ENCODE measurements around the gene NAA38. TPM values are rescaled to one million over a fixed set of nuclear protein-coding genes. Genes with fewer than 3 reads are reported as not detected.

NAA38 gene
- total RNA-seq, 1 donor from 2014 or later: 8.6 TPM

DNA sequence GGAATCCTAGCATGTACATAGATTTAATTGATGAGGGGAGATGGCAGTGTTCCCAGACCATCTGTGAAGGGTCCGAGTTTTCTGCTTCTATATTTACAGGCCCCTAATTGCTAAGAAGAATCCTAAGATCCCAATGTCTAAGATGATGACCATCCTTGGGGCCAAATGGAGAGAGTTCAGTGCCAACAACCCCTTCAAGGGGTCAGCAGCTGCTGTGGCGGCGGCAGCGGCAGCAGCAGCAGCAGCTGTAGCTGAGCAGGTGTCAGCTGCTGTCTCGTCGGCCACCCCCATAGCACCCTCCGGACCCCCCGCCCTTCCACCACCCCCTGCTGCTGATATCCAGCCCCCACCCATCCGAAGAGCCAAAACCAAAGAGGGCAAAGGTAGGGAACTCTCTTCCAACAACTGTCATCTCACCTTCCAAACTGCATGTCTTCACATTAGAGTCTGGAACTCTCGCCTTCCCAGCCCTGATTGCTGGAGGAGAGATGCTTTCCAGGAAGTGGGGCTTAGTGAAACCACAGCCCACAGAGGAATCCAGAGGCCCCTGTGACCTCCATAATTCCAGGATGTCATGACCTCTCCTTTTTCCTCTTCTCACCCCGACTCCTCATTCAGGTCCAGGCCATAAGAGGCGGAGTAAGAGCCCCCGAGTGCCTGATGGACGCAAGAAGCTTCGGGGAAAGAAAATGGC lies 36.0 kb upstream of the NAA38 start:
- DNase-seq (ENCODE audit: low spot score): no peak
- Histone ChIP-seq H2AFZ (replicated peaks) (no peak overlapping the region), H3K4me1 (peaks cover 18% of the 10 kb centered on the region), H3K27me3 (no peaks in the 10 kb centered on the region), H3K9ac (no peak overlapping the region), H3K79me2 (ENCODE audit: low read depth) (no peaks in the 10 kb centered on the region), H3F3A (ENCODE audit: low read depth) (peaks cover 15% of the 10 kb centered on the region), H3K27ac (no peak overlapping the region), H3K36me3 (no peaks in the 10 kb centered on the region), H4K20me1 (ENCODE audit: low read depth) (peaks cover 7% of the 10 kb centered on the region), H3K9me3 (ENCODE audit: low read depth) (no peaks in the 10 kb centered on the region), H3K4me2 (no peak overlapping the region), H3K4me3 (no peak overlapping the region)
- no peaks in the 10 kb centered on the region for H3K9me3 Mint-ChIP-seq
- no peaks in the 10 kb centered on the region for H3K4me1 Mint-ChIP-seq
- TF ChIP-seq EZH2phosphoT487 (IDR thresholded peaks at IDR 0.05): no peak
- TF ChIP-seq, protein P1, sequence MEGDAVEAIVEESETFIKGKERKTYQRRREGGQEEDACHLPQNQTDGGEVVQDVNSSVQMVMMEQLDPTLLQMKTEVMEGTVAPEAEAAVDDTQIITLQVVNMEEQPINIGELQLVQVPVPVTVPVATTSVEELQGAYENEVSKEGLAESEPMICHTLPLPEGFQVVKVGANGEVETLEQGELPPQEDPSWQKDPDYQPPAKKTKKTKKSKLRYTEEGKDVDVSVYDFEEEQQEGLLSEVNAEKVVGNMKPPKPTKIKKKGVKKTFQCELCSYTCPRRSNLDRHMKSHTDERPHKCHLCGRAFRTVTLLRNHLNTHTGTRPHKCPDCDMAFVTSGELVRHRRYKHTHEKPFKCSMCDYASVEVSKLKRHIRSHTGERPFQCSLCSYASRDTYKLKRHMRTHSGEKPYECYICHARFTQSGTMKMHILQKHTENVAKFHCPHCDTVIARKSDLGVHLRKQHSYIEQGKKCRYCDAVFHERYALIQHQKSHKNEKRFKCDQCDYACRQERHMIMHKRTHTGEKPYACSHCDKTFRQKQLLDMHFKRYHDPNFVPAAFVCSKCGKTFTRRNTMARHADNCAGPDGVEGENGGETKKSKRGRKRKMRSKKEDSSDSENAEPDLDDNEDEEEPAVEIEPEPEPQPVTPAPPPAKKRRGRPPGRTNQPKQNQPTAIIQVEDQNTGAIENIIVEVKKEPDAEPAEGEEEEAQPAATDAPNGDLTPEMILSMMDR (IDR thresholded peaks at IDR 0.05): no peak
- no peak for TF ChIP-seq EZH2 (IDR thresholded peaks at IDR 0.05)
- peaks cover 6% of the 10 kb centered on the region for H3K27me3 Mint-ChIP-seq (ENCODE audit: insufficient read depth, low read depth)
- no peak overlapping the region for H3K4me3 Mint-ChIP-seq
- H3K27ac Mint-ChIP-seq: no peak overlapping the region
- H3K36me3 Mint-ChIP-seq: peaks cover 35% of the 10 kb centered on the region

DNA sequence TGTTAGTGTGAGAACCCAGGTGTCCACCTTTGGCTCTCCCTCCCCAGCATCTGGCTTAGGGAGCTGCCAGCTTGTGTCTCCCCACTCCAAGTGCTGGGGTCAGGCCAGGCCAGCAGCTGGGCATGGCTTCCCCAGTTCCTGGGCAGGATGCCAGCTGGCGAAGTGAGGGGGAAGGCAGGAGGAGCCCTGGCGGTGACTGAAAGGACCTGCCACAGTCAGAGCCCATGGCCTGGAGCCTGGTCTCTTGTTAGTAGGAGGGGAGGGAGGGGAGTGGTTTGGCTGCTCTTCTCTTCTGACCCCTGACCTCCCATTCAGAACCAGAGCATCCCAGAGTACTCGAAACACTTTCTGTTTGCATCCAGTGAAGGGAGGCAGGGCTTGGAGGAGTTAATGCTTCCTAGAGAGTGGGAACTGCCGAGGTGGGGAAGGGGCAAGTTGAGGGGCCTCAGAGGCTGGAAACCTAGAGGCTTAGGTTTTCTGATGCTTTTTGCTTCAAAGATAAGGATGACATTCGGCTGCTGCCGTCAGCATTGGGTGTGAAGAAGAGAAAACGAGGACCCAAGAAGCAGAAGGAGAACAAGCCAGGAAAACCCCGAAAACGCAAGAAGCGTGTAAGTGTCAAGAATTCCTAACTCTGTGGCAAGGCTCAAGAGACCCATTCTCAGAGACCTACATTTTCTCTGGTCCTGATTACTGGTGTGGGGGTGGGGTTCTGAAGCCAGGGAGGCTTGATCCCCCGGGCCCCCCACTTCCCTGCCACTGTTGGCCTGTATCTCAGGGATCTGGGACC lies 32.0 kb upstream of the NAA38 start:
- Histone ChIP-seq H4K20me1 (ENCODE audit: low read depth) (peaks cover 12% of the 10 kb centered on the region), H3K4me1 (peaks cover 40% of the 10 kb centered on the region), H3K4me2 (peak overlapping the region; percentile 95), H3F3A (ENCODE audit: low read depth) (peaks cover 43% of the 10 kb centered on the region), H3K27ac (no peak overlapping the region), H2AFZ (replicated peaks) (no peak overlapping the region), H3K79me2 (ENCODE audit: low read depth) (no peaks in the 10 kb centered on the region), H3K9me3 (ENCODE audit: low read depth) (no peaks in the 10 kb centered on the region), H3K27me3 (peaks cover 12% of the 10 kb centered on the region), H3K4me3 (no peak overlapping the region), H3K36me3 (no peaks in the 10 kb centered on the region), H3K9ac (no peak overlapping the region)
- H3K27ac Mint-ChIP-seq: peak overlapping the region; percentile 79
- H3K9me3 Mint-ChIP-seq: no peaks in the 10 kb centered on the region
- no peak overlapping the region for H3K4me3 Mint-ChIP-seq
- peaks cover 12% of the 10 kb centered on the region for H3K36me3 Mint-ChIP-seq
- no peaks in the 10 kb centered on the region for H3K4me1 Mint-ChIP-seq
- TF ChIP-seq, protein P1 (IDR thresholded peaks at IDR 0.05): peak; percentile 46
- TF ChIP-seq EZH2 (IDR thresholded peaks at IDR 0.05) (no peak), EZH2phosphoT487 (IDR thresholded peaks at IDR 0.05) (no peak)
- DNase-seq (ENCODE audit: low spot score): peak; percentile 88
- peaks cover 6% of the 10 kb centered on the region for H3K27me3 Mint-ChIP-seq (ENCODE audit: insufficient read depth, low read depth)

DNA sequence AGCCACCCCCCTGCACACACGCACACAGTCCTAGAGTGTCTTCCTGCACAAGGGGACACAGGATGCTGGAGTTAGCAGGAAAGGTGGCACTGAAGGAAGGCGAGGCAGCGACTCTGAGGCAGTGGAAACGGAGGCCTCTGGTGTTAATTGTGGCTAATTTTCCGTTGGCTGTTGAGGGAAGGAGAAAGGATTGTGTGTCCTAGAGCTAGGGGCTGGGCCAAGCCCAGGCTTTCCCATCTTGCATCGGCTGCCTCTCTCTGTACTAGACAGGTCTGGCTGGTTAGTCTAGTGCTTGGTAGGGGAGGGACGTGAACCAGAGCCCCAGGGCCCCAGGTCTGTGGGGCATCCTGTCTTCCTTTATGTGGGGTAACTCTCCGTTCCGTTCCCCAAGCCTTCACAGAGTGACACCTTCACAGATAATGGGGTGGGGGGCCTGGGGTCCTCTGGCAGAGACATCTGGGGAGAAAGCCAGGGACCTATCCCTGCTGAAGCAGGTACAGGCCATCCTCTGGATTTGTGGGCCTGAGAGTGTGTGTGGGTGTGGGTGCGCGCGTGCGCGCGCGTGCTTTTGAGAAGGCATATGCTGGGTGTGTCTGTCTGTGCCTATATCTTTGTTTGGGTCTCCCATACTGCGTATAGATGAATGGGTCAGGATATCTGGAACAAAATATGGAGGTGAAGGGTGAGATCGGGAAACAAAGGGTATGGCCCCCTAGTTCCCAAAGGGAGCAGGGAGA lies 31.0 kb upstream of the NAA38 start, which contains the start of gene CHD3:
Gene CHD3, plus strand, starts transcription at position 606 of the 737 bp plus-strand sequence. CDS start 212 bp downstream, outside the sequence.
- H3K4me1 Mint-ChIP-seq: peaks cover 2% of the 10 kb centered on the region
- H4K20me1 ChIP-seq (ENCODE audit: low read depth): peaks cover 12% of the 10 kb centered on the region
- no peak within 1 kb of the TSS for H3K9ac ChIP-seq
- H3K9me3 Mint-ChIP-seq: no peaks in the 10 kb centered on the region
- no peak within 1 kb of the TSS for H3K4me3 Mint-ChIP-seq
- no peaks in the 10 kb centered on the region for H3K9me3 ChIP-seq (ENCODE audit: low read depth)
- H3K4me1 ChIP-seq: peaks cover 50% of the 10 kb centered on the region
- peak within 1 kb of the TSS; percentile 79 for H3K27ac Mint-ChIP-seq
- H3K4me2 ChIP-seq: peak within 1 kb of the TSS; percentile 95
- TF ChIP-seq EZH2 (IDR thresholded peaks at IDR 0.05) (no peak), EZH2phosphoT487 (IDR thresholded peaks at IDR 0.05) (no peak)
- TF ChIP-seq, protein P1 (IDR thresholded peaks at IDR 0.05): no peak
- peaks cover 12% of the 10 kb centered on the region for H3K27me3 ChIP-seq
- peaks cover 6% of the 10 kb centered on the region for H3K27me3 Mint-ChIP-seq (ENCODE audit: insufficient read depth, low read depth)
- H3K79me2 ChIP-seq (ENCODE audit: low read depth): no peaks in the 10 kb centered on the region
- DNase-seq (ENCODE audit: low spot score): peak; percentile 31
- no peaks in the 10 kb centered on the region for H3K36me3 ChIP-seq
- no peak within 1 kb of the TSS for H3K27ac ChIP-seq
- H3K36me3 Mint-ChIP-seq: peaks cover 10% of the 10 kb centered on the region
- peak within 1 kb of the TSS; percentile 88 for H3K4me3 ChIP-seq
- H2AFZ ChIP-seq (replicated peaks): no peak within 1 kb of the TSS
- H3F3A ChIP-seq (ENCODE audit: low read depth): peaks cover 52% of the 10 kb centered on the region
